HepG2 (cell line): Measurements from ENCODE around the gene SDK2. TPM values are rescaled to one million over a fixed set of nuclear protein-coding genes. Genes with fewer than 3 reads are reported as not detected.

ENCODE experiments used
- FOXK1 ChIP-seq: sonication (generic); formaldehyde crosslinking; IDR thresholded peaks from 2 replicates; pipeline ENCODE4 v1.4.0; 2020; ENCODE audit warnings: low read depth, missing genetic modification reagents, borderline replicate concordance
- GTF2F1 ChIP-seq: fragments of 150-350 bp; IDR thresholded peaks from 2 replicates; pipeline ENCODE4 v1.6.1; 2014; ENCODE audit warnings: low read length
- HNRNPUL1 ChIP-seq: fragments of 200-400 bp; formaldehyde crosslinking; IDR thresholded peaks from 2 replicates; pipeline ENCODE4 v1.6.1; 2017; ENCODE audit warnings: low read depth, mild to moderate bottlenecking, low read length, moderate library complexity
- MIXL1 ChIP-seq: IDR thresholded peaks from 2 replicates; pipeline ENCODE4 v1.6.1; 2016
- MXI1 ChIP-seq: IDR thresholded peaks from 3 replicates; pipeline ENCODE4 v1.6.1; 2012; ENCODE audit warnings: low read depth, low read length, inconsistent platforms, borderline replicate concordance
- POLR2AphosphoS2 ChIP-seq: IDR thresholded peaks from 2 replicates; pipeline ENCODE4 v1.6.1; 2011; ENCODE audit warnings: low read depth, low read length, improper control_type of control experiment
- REL ChIP-seq: sonication (generic); formaldehyde crosslinking; conservative IDR thresholded peaks from 2 replicates; pipeline ENCODE4 v1.8.0; 2022; ENCODE audit warnings: mild to moderate bottlenecking, missing genetic modification reagents, moderate library complexity
- SIN3A ChIP-seq: IDR thresholded peaks from 2 replicates; pipeline ENCODE4 v1.6.1; 2011; ENCODE audit warnings: low read depth, mild to moderate bottlenecking, control low read depth, low read length, borderline replicate concordance
- ZNF761 ChIP-seq: sonication (generic); formaldehyde crosslinking; conservative IDR thresholded peaks from 2 replicates; pipeline ENCODE4 v1.4.0; 2020; ENCODE audit warnings: mild to moderate bottlenecking, missing genetic modification reagents
- polyA plus RNA-seq, 8 experiments: library from polyadenylated mRNA; depleted of rRNA in 3 of 8; stranded (reverse) in 7 of 8; unstranded in 1 of 8; fragments of >200 nt; fragmentation: Illumina TruSeq in 4 of 8; extraction: Trizol in 4 of 8; gene quantifications; 2 replicates each; pipeline versions ENCODE4 v1.2.1 to v1.2.3, GENCODE V29; 2011 to 2016; ENCODE audit warnings: low read depth in 4 of 8, missing spikeins in 1 of 8, mixed read lengths in 1 of 8; ENCODE audit not compliant: insufficient read depth in 1 of 8
- total RNA-seq, 5 experiments: library from RNA; depleted of rRNA; stranded (reverse); fragments of >200 nt; fragmentation: Illumina TruSeq; extraction: Trizol; gene quantifications; 2 replicates each; pipeline ENCODE4 v1.2.3, GENCODE V29; 2016; ENCODE audit warnings: low read depth in 1 of 5
- TF ChIP-seq, protein P1 (sequence below): sonication (generic); formaldehyde crosslinking; IDR thresholded peaks from 2 replicates; pipeline ENCODE4 v1.9.0; 2021; ENCODE audit warnings: missing genetic modification reagents, borderline replicate concordance
- TF ChIP-seq, protein P2 (sequence below): IDR thresholded peaks from 2 replicates; pipeline ENCODE4 v1.6.1; 2016; ENCODE audit warnings: missing biosample characterization, missing genetic modification reagents, low read depth
- TF ChIP-seq, protein P3 (sequence below): sonication (generic); formaldehyde crosslinking; IDR thresholded peaks from 2 replicates; pipeline ENCODE4 v1.4.0; 2020; ENCODE audit warnings: mild to moderate bottlenecking, missing genetic modification reagents
- TF ChIP-seq, protein P4 (sequence below): sonication (generic); formaldehyde crosslinking; IDR thresholded peaks from 2 replicates; pipeline ENCODE4 v1.8.0; 2022; ENCODE audit warnings: missing genetic modification reagents, mild to moderate bottlenecking, moderate library complexity, borderline replicate concordance
- TF ChIP-seq, protein P5 (sequence below): sonication (generic); formaldehyde crosslinking; IDR thresholded peaks from 2 replicates; pipeline ENCODE4 v1.5.0; 2020; ENCODE audit warnings: mild to moderate bottlenecking, missing genetic modification reagents
- TF ChIP-seq, protein P6 (sequence below): sonication (generic); formaldehyde crosslinking; IDR thresholded peaks from 2 replicates; pipeline ENCODE4 v1.4.0; 2020; ENCODE audit warnings: missing genetic modification reagents

Gene SDK2
- total and polyA plus RNA-seq, 2 of the 13 experiments (the other 11 are each of a cell fraction or from before 2014, with no cell fraction given) = not detected

DNA sequence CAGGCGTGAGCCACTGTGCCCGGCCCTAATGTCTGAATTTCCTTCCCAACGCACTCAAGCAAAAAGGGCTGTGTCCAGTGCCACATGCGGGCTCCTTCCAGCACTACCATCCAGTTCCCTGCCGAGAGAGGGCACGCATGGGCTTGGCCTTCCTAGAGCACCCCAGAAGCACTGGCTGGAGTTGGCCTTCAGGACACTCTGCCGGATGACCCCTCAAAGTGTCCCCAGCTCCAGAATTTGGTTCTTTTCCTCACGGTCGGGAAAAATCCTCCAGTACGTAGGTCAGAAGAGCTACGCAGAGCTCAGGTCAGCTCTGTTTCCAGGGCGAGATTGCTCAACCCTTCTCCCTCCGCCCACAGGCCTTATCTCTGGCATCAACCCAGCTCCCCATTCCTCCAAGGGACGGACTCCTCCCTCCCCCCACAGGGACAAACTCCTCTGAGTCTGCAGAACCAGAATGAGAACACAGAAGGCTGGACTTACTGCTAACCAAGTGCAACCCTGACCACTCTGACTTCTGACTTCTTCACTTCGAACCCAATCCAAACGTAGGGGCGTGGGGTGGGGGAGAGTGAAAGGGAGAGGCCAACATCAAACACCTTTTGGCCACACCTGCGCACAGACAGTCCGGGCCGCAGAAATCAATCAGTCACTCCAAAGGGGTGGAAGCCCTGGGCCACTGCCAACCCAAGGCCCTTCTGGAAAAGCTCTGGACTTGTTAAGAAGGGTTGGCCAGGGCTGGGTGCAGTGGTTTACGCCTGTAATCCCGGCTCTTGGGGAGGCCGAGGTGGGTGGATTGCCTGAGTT, 336.0 kb downstream of the SDK2 start (continued):
- TF ChIP-seq, protein P1, sequence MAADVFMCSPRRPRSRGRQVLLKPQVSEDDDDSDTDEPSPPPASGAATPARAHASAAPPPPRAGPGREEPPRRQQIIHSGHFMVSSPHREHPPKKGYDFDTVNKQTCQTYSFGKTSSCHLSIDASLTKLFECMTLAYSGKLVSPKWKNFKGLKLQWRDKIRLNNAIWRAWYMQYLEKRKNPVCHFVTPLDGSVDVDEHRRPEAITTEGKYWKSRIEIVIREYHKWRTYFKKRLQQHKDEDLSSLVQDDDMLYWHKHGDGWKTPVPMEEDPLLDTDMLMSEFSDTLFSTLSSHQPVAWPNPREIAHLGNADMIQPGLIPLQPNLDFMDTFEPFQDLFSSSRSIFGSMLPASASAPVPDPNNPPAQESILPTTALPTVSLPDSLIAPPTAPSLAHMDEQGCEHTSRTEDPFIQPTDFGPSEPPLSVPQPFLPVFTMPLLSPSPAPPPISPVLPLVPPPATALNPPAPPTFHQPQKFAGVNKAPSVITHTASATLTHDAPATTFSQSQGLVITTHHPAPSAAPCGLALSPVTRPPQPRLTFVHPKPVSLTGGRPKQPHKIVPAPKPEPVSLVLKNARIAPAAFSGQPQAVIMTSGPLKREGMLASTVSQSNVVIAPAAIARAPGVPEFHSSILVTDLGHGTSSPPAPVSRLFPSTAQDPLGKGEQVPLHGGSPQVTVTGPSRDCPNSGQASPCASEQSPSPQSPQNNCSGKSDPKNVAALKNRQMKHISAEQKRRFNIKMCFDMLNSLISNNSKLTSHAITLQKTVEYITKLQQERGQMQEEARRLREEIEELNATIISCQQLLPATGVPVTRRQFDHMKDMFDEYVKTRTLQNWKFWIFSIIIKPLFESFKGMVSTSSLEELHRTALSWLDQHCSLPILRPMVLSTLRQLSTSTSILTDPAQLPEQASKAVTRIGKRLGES (CRISPR knock-in tag) = no peak
- peak; percentile 34; the same call in 1 of the 3 replicates for TF ChIP-seq MXI1
- TF ChIP-seq POLR2AphosphoS2 = no peak
- TF ChIP-seq, protein P2, sequence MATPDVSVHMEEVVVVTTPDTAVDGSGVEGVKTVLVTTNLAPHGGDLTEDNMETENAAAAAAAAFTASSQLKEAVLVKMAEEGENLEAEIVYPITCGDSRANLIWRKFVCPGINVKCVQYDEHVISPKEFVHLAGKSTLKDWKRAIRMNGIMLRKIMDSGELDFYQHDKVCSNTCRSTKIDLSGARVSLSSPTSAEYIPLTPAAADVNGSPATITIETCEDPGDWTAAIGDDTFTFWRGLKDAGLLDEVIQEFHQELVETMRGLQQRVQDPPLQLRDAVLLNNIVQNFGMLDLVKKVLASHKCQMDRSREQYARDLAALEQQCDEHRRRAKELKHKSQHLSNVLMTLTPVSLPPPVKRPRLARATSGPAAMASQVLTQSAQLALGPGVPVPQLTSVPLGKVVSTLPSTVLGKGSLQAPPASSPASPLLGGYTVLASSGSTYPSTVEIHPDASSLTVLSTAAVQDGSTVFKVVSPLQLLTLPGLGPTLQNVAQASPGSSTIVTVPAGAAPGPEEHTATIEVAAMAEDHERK = peak; percentile 40; the same call in 1 of the 2 replicates
- no peak for TF ChIP-seq REL (CRISPR knock-in tag)
- 0 out of 2 replicates have a peak, but pooled peaks have one; percentile 51 for TF ChIP-seq MIXL1 (CRISPR knock-in tag)
- TF ChIP-seq FOXK1 (CRISPR knock-in tag) = peak; percentile 52; the same call in 1 of the 2 replicates
- TF ChIP-seq, protein P3, sequence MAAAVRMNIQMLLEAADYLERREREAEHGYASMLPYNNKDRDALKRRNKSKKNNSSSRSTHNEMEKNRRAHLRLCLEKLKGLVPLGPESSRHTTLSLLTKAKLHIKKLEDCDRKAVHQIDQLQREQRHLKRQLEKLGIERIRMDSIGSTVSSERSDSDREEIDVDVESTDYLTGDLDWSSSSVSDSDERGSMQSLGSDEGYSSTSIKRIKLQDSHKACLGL (CRISPR knock-in tag) = 0 out of 2 replicates have a peak, but pooled peaks have one; percentile 15
- TF ChIP-seq, protein P4, sequence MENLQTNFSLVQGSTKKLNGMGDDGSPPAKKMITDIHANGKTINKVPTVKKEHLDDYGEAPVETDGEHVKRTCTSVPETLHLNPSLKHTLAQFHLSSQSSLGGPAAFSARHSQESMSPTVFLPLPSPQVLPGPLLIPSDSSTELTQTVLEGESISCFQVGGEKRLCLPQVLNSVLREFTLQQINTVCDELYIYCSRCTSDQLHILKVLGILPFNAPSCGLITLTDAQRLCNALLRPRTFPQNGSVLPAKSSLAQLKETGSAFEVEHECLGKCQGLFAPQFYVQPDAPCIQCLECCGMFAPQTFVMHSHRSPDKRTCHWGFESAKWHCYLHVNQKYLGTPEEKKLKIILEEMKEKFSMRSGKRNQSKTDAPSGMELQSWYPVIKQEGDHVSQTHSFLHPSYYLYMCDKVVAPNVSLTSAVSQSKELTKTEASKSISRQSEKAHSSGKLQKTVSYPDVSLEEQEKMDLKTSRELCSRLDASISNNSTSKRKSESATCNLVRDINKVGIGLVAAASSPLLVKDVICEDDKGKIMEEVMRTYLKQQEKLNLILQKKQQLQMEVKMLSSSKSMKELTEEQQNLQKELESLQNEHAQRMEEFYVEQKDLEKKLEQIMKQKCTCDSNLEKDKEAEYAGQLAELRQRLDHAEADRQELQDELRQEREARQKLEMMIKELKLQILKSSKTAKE (CRISPR knock-in tag) = no peak
- TF ChIP-seq, protein P5, sequence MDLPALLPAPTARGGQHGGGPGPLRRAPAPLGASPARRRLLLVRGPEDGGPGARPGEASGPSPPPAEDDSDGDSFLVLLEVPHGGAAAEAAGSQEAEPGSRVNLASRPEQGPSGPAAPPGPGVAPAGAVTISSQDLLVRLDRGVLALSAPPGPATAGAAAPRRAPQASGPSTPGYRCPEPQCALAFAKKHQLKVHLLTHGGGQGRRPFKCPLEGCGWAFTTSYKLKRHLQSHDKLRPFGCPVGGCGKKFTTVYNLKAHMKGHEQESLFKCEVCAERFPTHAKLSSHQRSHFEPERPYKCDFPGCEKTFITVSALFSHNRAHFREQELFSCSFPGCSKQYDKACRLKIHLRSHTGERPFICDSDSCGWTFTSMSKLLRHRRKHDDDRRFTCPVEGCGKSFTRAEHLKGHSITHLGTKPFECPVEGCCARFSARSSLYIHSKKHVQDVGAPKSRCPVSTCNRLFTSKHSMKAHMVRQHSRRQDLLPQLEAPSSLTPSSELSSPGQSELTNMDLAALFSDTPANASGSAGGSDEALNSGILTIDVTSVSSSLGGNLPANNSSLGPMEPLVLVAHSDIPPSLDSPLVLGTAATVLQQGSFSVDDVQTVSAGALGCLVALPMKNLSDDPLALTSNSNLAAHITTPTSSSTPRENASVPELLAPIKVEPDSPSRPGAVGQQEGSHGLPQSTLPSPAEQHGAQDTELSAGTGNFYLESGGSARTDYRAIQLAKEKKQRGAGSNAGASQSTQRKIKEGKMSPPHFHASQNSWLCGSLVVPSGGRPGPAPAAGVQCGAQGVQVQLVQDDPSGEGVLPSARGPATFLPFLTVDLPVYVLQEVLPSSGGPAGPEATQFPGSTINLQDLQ (CRISPR knock-in tag) = peak; percentile 82
- no peak for TF ChIP-seq GTF2F1
- TF ChIP-seq, protein P6, sequence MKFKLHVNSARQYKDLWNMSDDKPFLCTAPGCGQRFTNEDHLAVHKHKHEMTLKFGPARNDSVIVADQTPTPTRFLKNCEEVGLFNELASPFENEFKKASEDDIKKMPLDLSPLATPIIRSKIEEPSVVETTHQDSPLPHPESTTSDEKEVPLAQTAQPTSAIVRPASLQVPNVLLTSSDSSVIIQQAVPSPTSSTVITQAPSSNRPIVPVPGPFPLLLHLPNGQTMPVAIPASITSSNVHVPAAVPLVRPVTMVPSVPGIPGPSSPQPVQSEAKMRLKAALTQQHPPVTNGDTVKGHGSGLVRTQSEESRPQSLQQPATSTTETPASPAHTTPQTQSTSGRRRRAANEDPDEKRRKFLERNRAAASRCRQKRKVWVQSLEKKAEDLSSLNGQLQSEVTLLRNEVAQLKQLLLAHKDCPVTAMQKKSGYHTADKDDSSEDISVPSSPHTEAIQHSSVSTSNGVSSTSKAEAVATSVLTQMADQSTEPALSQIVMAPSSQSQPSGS (CRISPR knock-in tag) = peak; percentile 62; the same call in 1 of the 2 replicates
- peak; percentile 61 for TF ChIP-seq ZNF761
- TF ChIP-seq SIN3A = peak; percentile 77; the same call in 1 of the 2 replicates
- no peak for TF ChIP-seq HNRNPUL1
